Stimulated activated CD8-positive, alpha-beta memory T cell treated with anti-CD3 and anti-CD28 coated beads, Interleukin-15, amount 100 ng/mL, for 24 hours (primary cell): ENCODE results near the gene CCHCR1.

Experiments
- DNase-seq: peaks from one replicate; pipeline ENCODE4 v3.0.0-alpha.2; 2020; ENCODE audit warnings: low read depth

Gene CCHCR1

GRCh38 chr6:31162463-31163165, 5.0 kb upstream of the CCHCR1 start:
- DNase-seq, result no peak

GRCh38 chr6:31161216-31162126, 3.9 kb upstream of the CCHCR1 start:
- DNase-seq, result no peak

- no peak for DNase-seq
Measured at GRCh38 chr6:31158863-31159855, 1.6 kb upstream of the CCHCR1 start.

GRCh38 chr6:31158140-31158862, 699 bp upstream of the CCHCR1 start, which contains the start of gene TCF19:
Gene TCF19 (plus strand): TSS chr6:31158589. CDS start chr6:31159470, 881 bp downstream.
- DNase-seq, result peak; percentile 96

GRCh38 chr6:31156641-31157040, 961 bp downstream of the CCHCR1 start:
- no peak for DNase-seq

- DNase-seq, result no peak
Measured at GRCh38 chr6:31154436-31154835, 3.2 kb downstream of the CCHCR1 start.

GRCh38 chr6:31152781-31153180, 4.8 kb downstream of the CCHCR1 start:
- no peak for DNase-seq

GRCh38 chr6:31149827-31150447, 7.7 kb downstream of the CCHCR1 start:
- no peak for DNase-seq

GRCh38 chr6:31145386-31145785, 12.2 kb downstream of the CCHCR1 start:
- DNase-seq, result no peak

- no peak for DNase-seq
Measured at GRCh38 chr6:31144970-31145340, 12.6 kb downstream of the CCHCR1 start.

GRCh38 chr6:31144296-31144969, 13.2 kb downstream of the CCHCR1 start:
- DNase-seq, result no peak

- no peak for DNase-seq
Measured at GRCh38 chr6:31143148-31143547, 14.5 kb downstream of the CCHCR1 start.

GRCh38 chr6:31142361-31142761, 15.2 kb downstream of the CCHCR1 start:
- no peak for DNase-seq

- no peak for DNase-seq
Measured at GRCh38 chr6:31140643-31141042, 17.0 kb downstream of the CCHCR1 start.

- DNase-seq, result no peak
Measured at GRCh38 chr6:31139599-31139998, 18.0 kb downstream of the CCHCR1 start.

- no peak for DNase-seq
Measured at GRCh38 chr6:31138982-31139381, 18.6 kb downstream of the CCHCR1 start, which contains the start of gene PSORS1C2. Gene PSORS1C2 (minus strand): TSS chr6:31139066. CDS start chr6:31139026, 40 bp downstream.

- DNase-seq, result no peak
Measured at GRCh38 chr6:31135710-31136109, 21.9 kb downstream of the CCHCR1 start.

- no peak for DNase-seq
Measured at GRCh38 chr6:31132806-31133205, 24.8 kb downstream of the CCHCR1 start.

- no peak for DNase-seq
Measured at GRCh38 chr6:31131595-31131994, 26.0 kb downstream of the CCHCR1 start.

GRCh38 chr6:31130751-31131150, 26.9 kb downstream of the CCHCR1 start:
- DNase-seq, result no peak
